GM12872 (cell line): ENCODE data around the gene ATP6V0B.

Experiments
- CTCF ChIP-seq: IDR thresholded peaks from 3 replicates; pipeline ENCODE4 v1.5.1; 2011; ENCODE audit warnings: low read depth, mild to moderate bottlenecking, low read length, moderate library complexity; ENCODE audit not compliant: insufficient read depth

ATP6V0B gene

GRCh38 chr1:43982241-43982640, 7.5 kb downstream of the ATP6V0B start:
- no peak for TF ChIP-seq CTCF

- TF ChIP-seq CTCF, result no peak
These were observed 8.0 kb downstream of the ATP6V0B start for GRCh38 chr1:43982808-43983207.

- TF ChIP-seq CTCF, result no peak
These were observed 8.6 kb downstream of the ATP6V0B start for GRCh38 chr1:43983253-43983899.

- no peak for TF ChIP-seq CTCF
These were observed 10.1 kb downstream of the ATP6V0B start for GRCh38 chr1:43984855-43985254.

- TF ChIP-seq CTCF, result no peak
These were observed 11.3 kb downstream of the ATP6V0B start for GRCh38 chr1:43985984-43986595.

GRCh38 chr1:43986712-43987111, 12.0 kb downstream of the ATP6V0B start:
- no peak for TF ChIP-seq CTCF

- no peak for TF ChIP-seq CTCF
These were observed 12.6 kb downstream of the ATP6V0B start for GRCh38 chr1:43987159-43987902.
